ENCODE data around the gene PLBD2.

PLBD2 gene

GRCh38 chr12:113407931-113408600 is 49.7 kb downstream of the PLBD2 start:
- Histone ChIP-seq H3K27ac (ENCODE audit: low read length) (no peak overlapping the region), H3K27me3 (ENCODE audit: control insufficient read depth in 1 of 2, insufficient read depth in 2 of 2, low read length in 2 of 2) (peaks cover 5 to 6% of the 10 kb centered on the region in 2 donors), H3K9me3 (ENCODE audit: control insufficient read depth in 2 of 2, low read length in 2 of 2) (no peaks in the 10 kb centered on the region), H3K36me3 (ENCODE audit: control insufficient read depth in 2 of 2, insufficient read depth in 2 of 2, low read length in 2 of 2) (no peaks in the 10 kb centered on the region), H3K4me1 (ENCODE audit: control insufficient read depth, insufficient read depth, low read length) (no peaks in the 10 kb centered on the region), H3K4me3 (ENCODE audit: low read length in 2 of 2) (no peak overlapping the region), H3K9ac (ENCODE audit: low read length in 2 of 2) (no peak overlapping the region)

- no peaks in the 10 kb centered on the region for H3K4me1 ChIP-seq (ENCODE audit: control insufficient read depth, insufficient read depth, low read length)
- peaks cover 6 to 7% of the 10 kb centered on the region in 2 donors for H3K27me3 ChIP-seq (ENCODE audit: control insufficient read depth in 1 of 2, insufficient read depth in 2 of 2, low read length in 2 of 2)
- no peaks in the 10 kb centered on the region for H3K9me3 ChIP-seq (ENCODE audit: control insufficient read depth in 2 of 2, low read length in 2 of 2)
- H3K9ac ChIP-seq (ENCODE audit: low read length in 2 of 2): no peak overlapping the region
- H3K4me3 ChIP-seq (ENCODE audit: low read length in 2 of 2): no peak overlapping the region
- H3K36me3 ChIP-seq (ENCODE audit: control insufficient read depth in 2 of 2, insufficient read depth in 2 of 2, low read length in 2 of 2): no peaks in the 10 kb centered on the region
- no peak overlapping the region for H3K27ac ChIP-seq (ENCODE audit: low read length)
These were observed 50.4 kb downstream of the PLBD2 start for GRCh38 chr12:113408756-113409298.

GRCh38 chr12:113409462-113410124 is 51.2 kb downstream of the PLBD2 start:
- H3K4me3 ChIP-seq (ENCODE audit: low read length in 2 of 2): no peak overlapping the region
- H3K27me3 ChIP-seq (ENCODE audit: control insufficient read depth in 1 of 2, insufficient read depth in 2 of 2, low read length in 2 of 2): peaks cover 6 to 7% of the 10 kb centered on the region in 2 donors
- H3K36me3 ChIP-seq (ENCODE audit: control insufficient read depth in 2 of 2, insufficient read depth in 2 of 2, low read length in 2 of 2): no peaks in the 10 kb centered on the region
- H3K9me3 ChIP-seq (ENCODE audit: control insufficient read depth in 2 of 2, low read length in 2 of 2): no peaks in the 10 kb centered on the region
- no peak overlapping the region for H3K27ac ChIP-seq (ENCODE audit: low read length)
- H3K4me1 ChIP-seq (ENCODE audit: control insufficient read depth, insufficient read depth, low read length): no peaks in the 10 kb centered on the region
- H3K9ac ChIP-seq (ENCODE audit: low read length in 2 of 2): no peak overlapping the region

- H3K4me1 ChIP-seq (ENCODE audit: control insufficient read depth, insufficient read depth, low read length): no peaks in the 10 kb centered on the region
- H3K27me3 ChIP-seq (ENCODE audit: control insufficient read depth in 1 of 2, insufficient read depth in 2 of 2, low read length in 2 of 2): peaks cover 6 to 8% of the 10 kb centered on the region in 2 donors
- no peaks in the 10 kb centered on the region for H3K9me3 ChIP-seq (ENCODE audit: control insufficient read depth in 2 of 2, low read length in 2 of 2)
- no peaks in the 10 kb centered on the region for H3K36me3 ChIP-seq (ENCODE audit: control insufficient read depth in 2 of 2, insufficient read depth in 2 of 2, low read length in 2 of 2)
- H3K27ac ChIP-seq (ENCODE audit: low read length): no peak overlapping the region
- H3K9ac ChIP-seq (ENCODE audit: low read length in 2 of 2): no peak overlapping the region
- H3K4me3 ChIP-seq (ENCODE audit: low read length in 2 of 2): no peak overlapping the region
These were observed 55.1 kb downstream of the PLBD2 start for GRCh38 chr12:113413488-113413939.

- H3K36me3 ChIP-seq (ENCODE audit: control insufficient read depth in 2 of 2, insufficient read depth in 2 of 2, low read length in 2 of 2): no peaks in the 10 kb centered on the region
- H3K27ac ChIP-seq (ENCODE audit: low read length): no peak overlapping the region
- peaks cover 6 to 8% of the 10 kb centered on the region in 2 donors for H3K27me3 ChIP-seq (ENCODE audit: control insufficient read depth in 1 of 2, insufficient read depth in 2 of 2, low read length in 2 of 2)
- no peaks in the 10 kb centered on the region for H3K9me3 ChIP-seq (ENCODE audit: control insufficient read depth in 2 of 2, low read length in 2 of 2)
- H3K9ac ChIP-seq (ENCODE audit: low read length in 2 of 2): no peak overlapping the region
- H3K4me1 ChIP-seq (ENCODE audit: control insufficient read depth, insufficient read depth, low read length): no peaks in the 10 kb centered on the region
- no peak overlapping the region for H3K4me3 ChIP-seq (ENCODE audit: low read length in 2 of 2)
These were observed 56.2 kb downstream of the PLBD2 start for GRCh38 chr12:113414519-113415038.

GRCh38 chr12:113416091-113416754 is 57.8 kb downstream of the PLBD2 start:
- Histone ChIP-seq H3K9ac (ENCODE audit: low read length in 2 of 2) (no peak overlapping the region), H3K27ac (ENCODE audit: low read length) (no peak overlapping the region), H3K36me3 (ENCODE audit: control insufficient read depth in 2 of 2, insufficient read depth in 2 of 2, low read length in 2 of 2) (no peaks in the 10 kb centered on the region), H3K9me3 (ENCODE audit: control insufficient read depth in 2 of 2, low read length in 2 of 2) (no peaks in the 10 kb centered on the region), H3K27me3 (ENCODE audit: control insufficient read depth in 1 of 2, insufficient read depth in 2 of 2, low read length in 2 of 2) (peaks cover 5 to 8% of the 10 kb centered on the region in 2 donors), H3K4me3 (ENCODE audit: low read length in 2 of 2) (no peak overlapping the region), H3K4me1 (ENCODE audit: control insufficient read depth, insufficient read depth, low read length) (no peaks in the 10 kb centered on the region)

- peaks cover 5% of the 10 kb centered on the region in 2 donors for H3K27me3 ChIP-seq (ENCODE audit: control insufficient read depth in 1 of 2, insufficient read depth in 2 of 2, low read length in 2 of 2)
- no peak overlapping the region for H3K9ac ChIP-seq (ENCODE audit: low read length in 2 of 2)
- H3K4me3 ChIP-seq (ENCODE audit: low read length in 2 of 2): no peak overlapping the region
- H3K9me3 ChIP-seq (ENCODE audit: control insufficient read depth in 2 of 2, low read length in 2 of 2): no peaks in the 10 kb centered on the region
- peaks cover 9% of the 10 kb centered on the region for H3K4me1 ChIP-seq (ENCODE audit: control insufficient read depth, insufficient read depth, low read length)
- H3K27ac ChIP-seq (ENCODE audit: low read length): no peak overlapping the region
- H3K36me3 ChIP-seq (ENCODE audit: control insufficient read depth in 2 of 2, insufficient read depth in 2 of 2, low read length in 2 of 2): no peaks in the 10 kb centered on the region
These were observed 60.0 kb downstream of the PLBD2 start for GRCh38 chr12:113418213-113418879.

- H3K27me3 ChIP-seq (ENCODE audit: control insufficient read depth in 1 of 2, insufficient read depth in 2 of 2, low read length in 2 of 2): peaks cover 2 to 5% of the 10 kb centered on the region in 2 donors
- H3K4me3 ChIP-seq (ENCODE audit: low read length in 2 of 2): no peak overlapping the region
- no peak overlapping the region for H3K27ac ChIP-seq (ENCODE audit: low read length)
- no peaks in the 10 kb centered on the region for H3K36me3 ChIP-seq (ENCODE audit: control insufficient read depth in 2 of 2, insufficient read depth in 2 of 2, low read length in 2 of 2)
- no peak overlapping the region for H3K9ac ChIP-seq (ENCODE audit: low read length in 2 of 2)
- no peaks in the 10 kb centered on the region for H3K9me3 ChIP-seq (ENCODE audit: control insufficient read depth in 2 of 2, low read length in 2 of 2)
- H3K4me1 ChIP-seq (ENCODE audit: control insufficient read depth, insufficient read depth, low read length): peaks cover 9% of the 10 kb centered on the region
These were observed 62.7 kb downstream of the PLBD2 start for GRCh38 chr12:113420996-113421595.

- no peak within 1 kb of the TSS for H3K27ac ChIP-seq (ENCODE audit: low read length)
- no peaks in the 10 kb centered on the region for H3K9me3 ChIP-seq (ENCODE audit: control insufficient read depth in 2 of 2, low read length in 2 of 2)
- peaks cover 2 to 5% of the 10 kb centered on the region in 2 donors for H3K27me3 ChIP-seq (ENCODE audit: control insufficient read depth in 1 of 2, insufficient read depth in 2 of 2, low read length in 2 of 2)
- peak within 1 kb of the TSS; percentile 50 to 77 for H3K4me3 ChIP-seq (ENCODE audit: low read length in 2 of 2)
- no peaks in the 10 kb centered on the region for H3K36me3 ChIP-seq (ENCODE audit: control insufficient read depth in 2 of 2, insufficient read depth in 2 of 2, low read length in 2 of 2)
- H3K9ac ChIP-seq (ENCODE audit: low read length in 2 of 2): peak within 1 kb of the TSS; percentile 47 to 83
- H3K4me1 ChIP-seq (ENCODE audit: control insufficient read depth, insufficient read depth, low read length): peaks cover 9% of the 10 kb centered on the region
These were observed 63.9 kb downstream of the PLBD2 start, which contains the start of gene SDSL for GRCh38 chr12:113422030-113422885. TSS of gene SDSL (plus strand) at chr12:113422380. CDS start at chr12:113427983, 5,603 bp downstream.
